Activated naive CD4-positive, alpha-beta T cell treated with anti-CD3 and anti-CD28 coated beads for 36 hours (primary cell): ENCODE results near the gene CNTNAP4. TPM values are rescaled to one million over a fixed set of nuclear protein-coding genes. Genes with fewer than 3 reads are reported as not detected.

Experiments used
- CTCF ChIA-PET: fragments of 350-600 bp; sonication (Branson Sonifier 250); formaldehyde crosslinking; loops from one replicate; lab custom pipeline; 2021; ENCODE audit warnings: antibody characterized with exemption; lab: Charles Lee
- DNase-seq: peaks from one replicate; pipeline ENCODE4 v3.0.0-alpha.2; 2020
- H3K27ac Mint-ChIP-seq: one replicate; pipeline ENCODE4 v1.8.0; 2021; ENCODE audit warnings: mild to moderate bottlenecking, mixed read lengths
- H3K27me3 Mint-ChIP-seq: one replicate; pipeline ENCODE4 v1.8.0; 2021; ENCODE audit warnings: low read depth, mixed read lengths
- H3K36me3 Mint-ChIP-seq: one replicate; pipeline ENCODE4 v1.8.0; 2021; ENCODE audit warnings: low read depth, mixed read lengths
- H3K4me1 Mint-ChIP-seq: one replicate; pipeline ENCODE4 v1.8.0; 2021; ENCODE audit warnings: low read depth, mixed read lengths
- H3K4me3 Mint-ChIP-seq: one replicate; pipeline ENCODE4 v1.8.0; 2021; ENCODE audit warnings: mild to moderate bottlenecking, moderate library complexity, mixed read lengths
- H3K9me3 Mint-ChIP-seq: one replicate; pipeline ENCODE4 v1.8.0; 2021; ENCODE audit warnings: mixed read lengths
- intact Hi-C: fragments of 100-400 bp; cut with micrococcal nuclease; formaldehyde crosslinking; loops from one replicate; pipeline ENCODE4 v1.15.1; 2023
- total RNA-seq, 2 experiments: library from RNA; stranded (reverse); gene quantifications; one replicate each; pipeline ENCODE4 v1.2.3, GENCODE V29; 2021

Gene CNTNAP4
- total RNA-seq, 2 experiments from 2014 or later, result not detected

- no peak for DNase-seq
- CTCF ChIA-PET, result no interaction called here
- Mint-ChIP-seq H3K9me3 (peaks cover 3% of the 10 kb centered on the region), H3K4me1 (no peaks in the 10 kb centered on the region), H3K36me3 (no peaks in the 10 kb centered on the region), H3K4me3 (no peak overlapping the region), H3K27ac (no peak overlapping the region), H3K27me3 (no peaks in the 10 kb centered on the region)
- intact Hi-C loops, result no loop called here
Observed at GRCh38 chr16:76378020-76378419, 100.8 kb downstream of the CNTNAP4 start.

- intact Hi-C loops, result no loop called here
- H3K36me3 Mint-ChIP-seq, result no peaks in the 10 kb centered on the region
- H3K9me3 Mint-ChIP-seq, result no peaks in the 10 kb centered on the region
- no peaks in the 10 kb centered on the region for H3K4me1 Mint-ChIP-seq
- DNase-seq, result no peak
- no peak overlapping the region for H3K4me3 Mint-ChIP-seq
- no peak overlapping the region for H3K27ac Mint-ChIP-seq
- CTCF ChIA-PET, result no interaction called here
- H3K27me3 Mint-ChIP-seq, result no peaks in the 10 kb centered on the region
Observed at GRCh38 chr16:76381096-76381495, 103.9 kb downstream of the CNTNAP4 start.

- H3K27ac Mint-ChIP-seq, result no peak overlapping the region
- intact Hi-C loops, result no loop called here
- CTCF ChIA-PET, result no interaction called here
- no peaks in the 10 kb centered on the region for H3K27me3 Mint-ChIP-seq
- no peak overlapping the region for H3K4me3 Mint-ChIP-seq
- no peaks in the 10 kb centered on the region for H3K9me3 Mint-ChIP-seq
- no peaks in the 10 kb centered on the region for H3K4me1 Mint-ChIP-seq
- DNase-seq, result no peak
- no peaks in the 10 kb centered on the region for H3K36me3 Mint-ChIP-seq
Observed at GRCh38 chr16:76385601-76386230, 108.5 kb downstream of the CNTNAP4 start.

- H3K36me3 Mint-ChIP-seq, result no peaks in the 10 kb centered on the region
- H3K27ac Mint-ChIP-seq, result no peak overlapping the region
- CTCF ChIA-PET, result no interaction called here
- H3K9me3 Mint-ChIP-seq, result no peaks in the 10 kb centered on the region
- no peaks in the 10 kb centered on the region for H3K4me1 Mint-ChIP-seq
- intact Hi-C loops, result no loop called here
- H3K4me3 Mint-ChIP-seq, result no peak overlapping the region
- no peaks in the 10 kb centered on the region for H3K27me3 Mint-ChIP-seq
- no peak for DNase-seq
Observed at GRCh38 chr16:76386784-76387183, 109.6 kb downstream of the CNTNAP4 start.

GRCh38 chr16:76387994-76388393 is 110.8 kb downstream of the CNTNAP4 start:
- Mint-ChIP-seq H3K4me3 (no peak overlapping the region), H3K4me1 (no peaks in the 10 kb centered on the region), H3K9me3 (no peaks in the 10 kb centered on the region), H3K36me3 (no peaks in the 10 kb centered on the region), H3K27me3 (no peaks in the 10 kb centered on the region), H3K27ac (no peak overlapping the region)
- CTCF ChIA-PET, result no interaction called here
- intact Hi-C loops, result no loop called here
- DNase-seq, result no peak

- H3K36me3 Mint-ChIP-seq, result no peaks in the 10 kb centered on the region
- CTCF ChIA-PET, result interaction anchor here (0.6 kb wide), 1 partner anchor 20 kb away, joined by 3 read pairs; no protein-coding TSS in a partner anchor
- H3K27me3 Mint-ChIP-seq, result no peaks in the 10 kb centered on the region
- H3K27ac Mint-ChIP-seq, result no peak overlapping the region
- no peak for DNase-seq
- no peaks in the 10 kb centered on the region for H3K4me1 Mint-ChIP-seq
- intact Hi-C loops, result no loop called here
- no peaks in the 10 kb centered on the region for H3K9me3 Mint-ChIP-seq
- H3K4me3 Mint-ChIP-seq, result no peak overlapping the region
Observed at GRCh38 chr16:76389126-76389525, 111.9 kb downstream of the CNTNAP4 start.

- Mint-ChIP-seq H3K4me1 (no peaks in the 10 kb centered on the region), H3K36me3 (no peaks in the 10 kb centered on the region), H3K27ac (no peak overlapping the region), H3K4me3 (no peak overlapping the region), H3K27me3 (no peaks in the 10 kb centered on the region), H3K9me3 (no peaks in the 10 kb centered on the region)
- CTCF ChIA-PET, result no interaction called here
- intact Hi-C loops, result no loop called here
- no peak for DNase-seq
Observed at GRCh38 chr16:76390476-76390875, 113.3 kb downstream of the CNTNAP4 start.

- no peak for DNase-seq
- Mint-ChIP-seq H3K9me3 (peaks cover 7% of the 10 kb centered on the region), H3K27ac (no peak overlapping the region), H3K4me3 (no peak overlapping the region), H3K36me3 (no peaks in the 10 kb centered on the region), H3K4me1 (no peaks in the 10 kb centered on the region), H3K27me3 (no peaks in the 10 kb centered on the region)
- CTCF ChIA-PET, result no interaction called here
- intact Hi-C loops, result no loop called here
Observed at GRCh38 chr16:76396977-76397376, 119.8 kb downstream of the CNTNAP4 start.

- CTCF ChIA-PET, result no interaction called here
- no peak for DNase-seq
- Mint-ChIP-seq H3K4me1 (no peaks in the 10 kb centered on the region), H3K27ac (no peak overlapping the region), H3K9me3 (no peaks in the 10 kb centered on the region), H3K36me3 (no peaks in the 10 kb centered on the region), H3K4me3 (no peak overlapping the region), H3K27me3 (no peaks in the 10 kb centered on the region)
- intact Hi-C loops, result no loop called here
Observed at GRCh38 chr16:76409706-76410105, 132.5 kb downstream of the CNTNAP4 start.

GRCh38 chr16:76421571-76421970 is 144.4 kb downstream of the CNTNAP4 start:
- no peak overlapping the region for H3K4me3 Mint-ChIP-seq
- H3K9me3 Mint-ChIP-seq, result peaks cover 3% of the 10 kb centered on the region
- no peaks in the 10 kb centered on the region for H3K4me1 Mint-ChIP-seq
- no peaks in the 10 kb centered on the region for H3K27me3 Mint-ChIP-seq
- intact Hi-C loops, result no loop called here
- CTCF ChIA-PET, result interaction anchor here (0.5 to 0.7 kb wide), 2 partner anchors 88 to 1254 kb away, joined by 3 to 4 read pairs; no protein-coding TSS in a partner anchor
- DNase-seq, result no peak
- H3K36me3 Mint-ChIP-seq, result no peaks in the 10 kb centered on the region
- H3K27ac Mint-ChIP-seq, result no peak overlapping the region

GRCh38 chr16:76428858-76429257 is 151.7 kb downstream of the CNTNAP4 start:
- H3K27ac Mint-ChIP-seq, result no peak overlapping the region
- H3K9me3 Mint-ChIP-seq, result peaks cover 3% of the 10 kb centered on the region
- CTCF ChIA-PET, result interaction anchor here (0.6 kb wide), 1 partner anchor 51 kb away, joined by 3 read pairs; no protein-coding TSS in a partner anchor
- no peaks in the 10 kb centered on the region for H3K36me3 Mint-ChIP-seq
- no peak overlapping the region for H3K4me3 Mint-ChIP-seq
- H3K4me1 Mint-ChIP-seq, result no peaks in the 10 kb centered on the region
- intact Hi-C loops, result no loop called here
- H3K27me3 Mint-ChIP-seq, result no peaks in the 10 kb centered on the region
- DNase-seq, result no peak

GRCh38 chr16:76441391-76441790 is 164.2 kb downstream of the CNTNAP4 start:
- Mint-ChIP-seq H3K36me3 (no peaks in the 10 kb centered on the region), H3K27me3 (no peaks in the 10 kb centered on the region), H3K27ac (no peak overlapping the region), H3K4me1 (no peaks in the 10 kb centered on the region), H3K4me3 (no peak overlapping the region), H3K9me3 (peaks cover 3% of the 10 kb centered on the region)
- no peak for DNase-seq
- CTCF ChIA-PET, result no interaction called here
- intact Hi-C loops, result no loop called here

- no peak for DNase-seq
- CTCF ChIA-PET, result no interaction called here
- Mint-ChIP-seq H3K9me3 (peaks cover 5% of the 10 kb centered on the region), H3K4me3 (no peak overlapping the region), H3K27me3 (no peaks in the 10 kb centered on the region), H3K4me1 (no peaks in the 10 kb centered on the region), H3K27ac (no peak overlapping the region), H3K36me3 (no peaks in the 10 kb centered on the region)
- intact Hi-C loops, result no loop called here
Observed at GRCh38 chr16:76441876-76442275, 164.7 kb downstream of the CNTNAP4 start.
